ENCODE measurements around the gene RAG1. TPM values are rescaled to one million over a fixed set of nuclear protein-coding genes. Genes with fewer than 3 reads are reported as not detected.

RAG1 gene
- total RNA-seq, 1 experiment from 2014 or later: 0.11 TPM

DNA sequence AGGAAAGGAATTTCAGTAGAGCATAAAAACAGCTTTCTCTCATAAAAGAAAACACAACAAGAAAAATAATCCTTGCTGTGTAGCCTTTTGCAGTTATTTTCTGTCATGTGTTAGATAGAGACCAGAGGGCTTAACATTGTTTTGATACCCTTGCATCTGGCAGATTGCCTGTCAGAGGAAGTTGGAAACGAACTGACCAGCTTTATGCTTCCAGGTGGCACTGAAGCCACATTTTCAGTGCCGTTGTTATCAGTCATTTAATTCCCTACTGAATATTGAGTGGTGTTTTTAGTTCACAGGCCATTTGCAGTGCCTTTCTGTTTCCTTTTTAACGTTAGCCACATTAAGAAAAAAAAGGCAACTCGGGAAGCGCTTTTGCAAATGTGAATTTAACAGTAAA is 51.7 kb downstream of the RAG1 start:
- peak; percentile 49 for DNase-seq (ENCODE audit: low spot score)
- POLR2A ChIA-PET (ENCODE audit: low non-redundant PET): no interaction called here
- CTCF ChIA-PET: interaction anchor here (1.0 to 1.2 kb wide), 2 partner anchors 55 to 56 kb away, joined by 3 to 4 read pairs; no protein-coding TSS in a partner anchor
- H3K9me3 ChIP-seq (ENCODE audit: low read depth, low read length, poor library complexity, severe bottlenecking): no peaks in the 10 kb centered on the region
- no peak for TF ChIP-seq EZH2 (IDR thresholded peaks at IDR 0.05; ENCODE audit: borderline replicate concordance, low read depth, low read length, poor library complexity, severe bottlenecking)
- TF ChIP-seq, protein P1, sequence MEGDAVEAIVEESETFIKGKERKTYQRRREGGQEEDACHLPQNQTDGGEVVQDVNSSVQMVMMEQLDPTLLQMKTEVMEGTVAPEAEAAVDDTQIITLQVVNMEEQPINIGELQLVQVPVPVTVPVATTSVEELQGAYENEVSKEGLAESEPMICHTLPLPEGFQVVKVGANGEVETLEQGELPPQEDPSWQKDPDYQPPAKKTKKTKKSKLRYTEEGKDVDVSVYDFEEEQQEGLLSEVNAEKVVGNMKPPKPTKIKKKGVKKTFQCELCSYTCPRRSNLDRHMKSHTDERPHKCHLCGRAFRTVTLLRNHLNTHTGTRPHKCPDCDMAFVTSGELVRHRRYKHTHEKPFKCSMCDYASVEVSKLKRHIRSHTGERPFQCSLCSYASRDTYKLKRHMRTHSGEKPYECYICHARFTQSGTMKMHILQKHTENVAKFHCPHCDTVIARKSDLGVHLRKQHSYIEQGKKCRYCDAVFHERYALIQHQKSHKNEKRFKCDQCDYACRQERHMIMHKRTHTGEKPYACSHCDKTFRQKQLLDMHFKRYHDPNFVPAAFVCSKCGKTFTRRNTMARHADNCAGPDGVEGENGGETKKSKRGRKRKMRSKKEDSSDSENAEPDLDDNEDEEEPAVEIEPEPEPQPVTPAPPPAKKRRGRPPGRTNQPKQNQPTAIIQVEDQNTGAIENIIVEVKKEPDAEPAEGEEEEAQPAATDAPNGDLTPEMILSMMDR (conservative IDR thresholded peaks at IDR 0.05; ENCODE audit: low read depth, low read length): no peak
- H3K4me3 ChIP-seq (ENCODE audit: low read depth, low read length, poor library complexity, severe bottlenecking): no peak overlapping the region
- no peaks in the 10 kb centered on the region for H3K27me3 ChIP-seq (replicated peaks; ENCODE audit: insufficient read depth, low read depth, low read length, poor library complexity)
- BruUV-seq (replicated peaks): no TSS peak
- intact Hi-C loops (cut with micrococcal nuclease; ENCODE audit: unreplicated experiment): no loop called here
- no peak overlapping the region for H3K27ac ChIP-seq (ENCODE audit: low read depth, low read length, poor library complexity, severe bottlenecking)
- peaks cover 11% of the 10 kb centered on the region for H3K4me1 ChIP-seq (ENCODE audit: insufficient read depth, low read length, poor library complexity, severe bottlenecking)
- no peaks in the 10 kb centered on the region for H3K36me3 ChIP-seq (ENCODE audit: insufficient read depth, low read length, poor library complexity, severe bottlenecking)

DNA sequence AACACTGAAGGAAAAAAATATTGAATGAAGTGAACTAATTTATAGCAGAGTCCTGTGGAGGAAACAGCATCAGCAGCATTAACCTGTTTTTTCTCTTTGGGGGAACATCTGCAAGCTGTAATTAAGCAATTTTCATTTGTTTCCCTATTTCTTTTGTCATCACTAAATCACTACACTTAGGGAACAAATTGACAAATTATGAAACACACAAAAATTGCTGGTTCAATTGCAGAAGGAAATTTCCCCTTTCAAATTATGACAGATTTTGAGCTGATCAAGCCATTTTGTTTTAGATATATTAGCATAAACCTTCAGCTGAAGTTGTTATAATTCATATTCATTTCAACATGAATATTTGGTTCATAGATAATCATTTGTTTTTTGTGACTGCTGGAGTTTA is 52.4 kb downstream of the RAG1 start:
- intact Hi-C loops (cut with micrococcal nuclease; ENCODE audit: unreplicated experiment): no loop called here
- Histone ChIP-seq H3K4me3 (ENCODE audit: low read depth, low read length, poor library complexity, severe bottlenecking) (no peak overlapping the region), H3K4me1 (ENCODE audit: insufficient read depth, low read length, poor library complexity, severe bottlenecking) (peaks cover 11% of the 10 kb centered on the region), H3K9me3 (ENCODE audit: low read depth, low read length, poor library complexity, severe bottlenecking) (no peaks in the 10 kb centered on the region), H3K27me3 (replicated peaks; ENCODE audit: insufficient read depth, low read depth, low read length, poor library complexity) (no peaks in the 10 kb centered on the region), H3K27ac (ENCODE audit: low read depth, low read length, poor library complexity, severe bottlenecking) (no peak overlapping the region), H3K36me3 (ENCODE audit: insufficient read depth, low read length, poor library complexity, severe bottlenecking) (no peaks in the 10 kb centered on the region)
- no TSS peak for BruUV-seq (replicated peaks)
- POLR2A ChIA-PET (ENCODE audit: low non-redundant PET): no interaction called here
- DNase-seq (ENCODE audit: low spot score): no peak
- CTCF ChIA-PET: no interaction called here
- TF ChIP-seq, protein P1 (conservative IDR thresholded peaks at IDR 0.05; ENCODE audit: low read depth, low read length): no peak
- no peak for TF ChIP-seq EZH2 (IDR thresholded peaks at IDR 0.05; ENCODE audit: borderline replicate concordance, low read depth, low read length, poor library complexity, severe bottlenecking)

DNA sequence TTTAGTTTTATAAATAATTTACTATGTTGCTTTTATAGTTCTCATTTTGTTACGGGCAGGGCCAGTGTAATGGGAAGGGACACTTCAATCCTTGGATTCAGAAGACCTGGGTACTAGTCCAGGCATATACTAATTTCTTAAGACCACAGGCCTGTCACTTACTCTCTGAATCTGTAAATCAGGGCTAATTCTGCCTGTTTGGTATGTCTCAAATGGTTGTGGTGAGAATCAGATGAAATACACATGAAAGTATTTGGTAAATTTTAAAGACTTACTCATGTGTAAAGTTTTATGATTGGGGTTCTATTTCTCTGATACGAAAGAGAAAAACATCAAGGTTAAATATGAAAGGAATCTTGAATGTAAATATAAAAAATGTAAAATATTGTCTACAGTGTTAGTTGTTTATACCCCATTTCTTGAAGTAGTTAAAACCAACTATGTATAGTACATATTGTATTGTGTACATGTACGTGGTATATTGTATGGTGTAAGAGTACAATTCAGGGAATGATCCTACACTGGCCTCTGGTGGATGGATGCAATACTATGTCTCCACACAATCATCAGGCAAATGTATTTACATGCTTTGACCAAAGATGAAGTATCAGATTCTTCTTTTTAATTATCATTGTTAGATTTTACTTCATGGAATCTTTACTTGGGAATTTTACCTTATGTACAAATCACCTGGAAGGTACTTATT is 54.8 kb downstream of the RAG1 start:
- POLR2A ChIA-PET (ENCODE audit: low non-redundant PET): no interaction called here
- H3K4me3 ChIP-seq (ENCODE audit: low read depth, low read length, poor library complexity, severe bottlenecking): no peak overlapping the region
- DNase-seq (ENCODE audit: low spot score): peak; percentile 75
- no peak overlapping the region for H3K27ac ChIP-seq (ENCODE audit: low read depth, low read length, poor library complexity, severe bottlenecking)
- no peak for TF ChIP-seq EZH2 (IDR thresholded peaks at IDR 0.05; ENCODE audit: borderline replicate concordance, low read depth, low read length, poor library complexity, severe bottlenecking)
- TF ChIP-seq, protein P1 (conservative IDR thresholded peaks at IDR 0.05; ENCODE audit: low read depth, low read length): peak; percentile 86
- no peaks in the 10 kb centered on the region for H3K27me3 ChIP-seq (replicated peaks; ENCODE audit: insufficient read depth, low read depth, low read length, poor library complexity)
- no TSS peak for BruUV-seq (replicated peaks)
- CTCF ChIA-PET: interaction anchor here (1.0 to 1.3 kb wide), 3 partner anchors 58 to 130 kb away, joined by 3 to 5 read pairs (median 3); no protein-coding TSS in a partner anchor
- H3K9me3 ChIP-seq (ENCODE audit: low read depth, low read length, poor library complexity, severe bottlenecking): no peaks in the 10 kb centered on the region
- H3K36me3 ChIP-seq (ENCODE audit: insufficient read depth, low read length, poor library complexity, severe bottlenecking): no peaks in the 10 kb centered on the region
- intact Hi-C loops (cut with micrococcal nuclease; ENCODE audit: unreplicated experiment): loop anchor here (1.0 kb wide), 1 partner anchor 58 kb away; no protein-coding TSS in a partner anchor
- peaks cover 11% of the 10 kb centered on the region for H3K4me1 ChIP-seq (ENCODE audit: insufficient read depth, low read length, poor library complexity, severe bottlenecking)
